Heart left ventricle (tissue), 16 donors: ENCODE data around the gene UMODL1. TPM values are rescaled to one million over a fixed set of nuclear protein-coding genes. Genes with fewer than 3 reads are reported as not detected.

Experiments used
- ATAC-seq, 4 donors: fragments of 200-7000 bp; cut with Tn5 transposase; one replicate each; pipeline ENCODE4 v1.9.1; 2020 to 2022; ENCODE audit warnings: moderate library complexity in 4 of 4, mild to moderate bottlenecking in 3 of 4, moderate number of reproducible peaks in 1 of 4
- DNase-seq, 5 donors: peaks; one replicate each; pipeline ENCODE4 v3.0.0-alpha.2; 2020
- H3K27ac ChIP-seq, 12 donors: fragments of 200-600 bp; sonication (generic) in 4 of 12; one replicate each; pipeline versions ENCODE4 v1.5.0 to v1.8.0; 2016 to 2022; ENCODE audit warnings: mild to moderate bottlenecking in 2 of 12
- H3K27me3 ChIP-seq, 9 donors: fragments of 200-600 bp; sonication (generic) in 2 of 9; one replicate each; pipeline versions ENCODE4 v1.5.1 to v1.8.0; 2016 to 2022; ENCODE audit warnings: mild to moderate bottlenecking in 3 of 9
- H3K36me3 ChIP-seq, 9 donors: fragments of 200-600 bp; sonication (generic) in 2 of 9; one replicate each; pipeline versions ENCODE4 v1.5.0 to v1.8.0; 2018 to 2022; ENCODE audit warnings: mild to moderate bottlenecking in 2 of 9
- H3K4me1 ChIP-seq, 12 donors: fragments of 200-600 bp; sonication (generic) in 4 of 12; one replicate each; pipeline versions ENCODE4 v1.5.0 to v1.8.0; 2016 to 2022; ENCODE audit warnings: mild to moderate bottlenecking in 3 of 12
- H3K4me3 ChIP-seq, 12 donors: fragments of 200-600 bp; sonication (generic) in 4 of 12; one replicate each; pipeline versions ENCODE4 v1.5.0 to v1.8.0; 2017 to 2022; ENCODE audit warnings: mild to moderate bottlenecking in 9 of 12, moderate library complexity in 4 of 12
- H3K9me3 ChIP-seq, 12 donors: fragments of 200-600 bp; sonication (generic) in 4 of 12; one replicate each; pipeline versions ENCODE4 v1.5.0 to v1.8.0; 2016 to 2022; ENCODE audit warnings: mild to moderate bottlenecking in 1 of 12
- CTCF ChIP-seq, 12 donors: fragments of 200-600 bp; sonication (generic) in 4 of 12; IDR thresholded peaks; one replicate each; pipeline versions ENCODE4 v1.5.0 to v1.8.0; 2018 to 2022; ENCODE audit warnings: antibody characterized with exemption in 12 of 12, mild to moderate bottlenecking in 5 of 12
- POLR2A ChIP-seq, 2 donors: fragments of 450-650 bp; IDR thresholded peaks; one replicate each; pipeline ENCODE4 v1.6.1; 2017; ENCODE audit warnings: antibody characterized with exemption in 2 of 2, mild to moderate bottlenecking in 2 of 2, moderate library complexity in 2 of 2
- WGBS, 4 donors: extraction: QIAGEN DNeasy Blood & Tissue Kit in 2 of 4; methylation state at CpG; one replicate each; pipeline versions ENCODE4 v1.1.5 to v1.1.7; 2013 to 2018; 5-methylcytosine and 5-hydroxymethylcytosine counted together
- intact Hi-C, 10 donors: fragments of 100-400 bp; cut with DNase I; formaldehyde crosslinking; loops; one replicate each; pipeline versions ENCODE4 v1.11.1 to v1.14.2; 2022
- polyA plus RNA-seq, 2 donors: library from polyadenylated mRNA; stranded (reverse); fragments of 200-250 nt; gene quantifications; one replicate each; pipeline ENCODE4 v1.2.3, GENCODE V29; 2013
- total RNA-seq, 9 donors: library from RNA; depleted of rRNA in 2 of 9; stranded (reverse); fragments of >200 nt in 2 of 9; fragmentation: NEBNext Ultra II Directional in 3 of 9; extraction: Animal tissue kit (Norgen Biotek cat#: 25700) in 3 of 9; gene quantifications; one replicate each; pipeline versions ENCODE4 v1.1.0 to v1.2.4, GENCODE V29; 2016 to 2023
- donor health status: ischemic (EF 13 %, LVEDD 7.1; RV severe dilation, severe dysfunction).
- donor health status: healthy with polysubstance abuse.
- donor health status: DM: no; HTN: yes; CAD: no.
- donor health status: DM: no; HTN: no; CAD: no.
- donor health status: ischemic (EF 25% LVEDD 6.9; RV normal size, moderate dysfunction).
- donor health status: ischemic (EF 25% LVEDD 5.7; RV mildly dilated, moderate dysfunction).
- donor health status: healthy.
- donor health status: DM: yes; HTN: yes; CAD: no.
- donor health status: ischemic (EF 35%, LVEDD 5.7; RV mildly dilated, moderate dysfunction).
- donor health status: nonischemic (EF 11% LVEDD 7.7; RV severe dilation, severe dysfunction).
- donor health status: DM: yes; HTN: yes; CAD: no.
- donor health status: PGD.
- donor health status: ischemic (EF 29% LVEDD 5.4; RV normal size, mild dysfunction).
- donor health status: nonischemic (EF 23%, LVEDD 6.1; RV moderate dilation, normal function).

The UMODL1 gene
- total and polyA plus RNA-seq, 11 donors: 0.07 to 0.19 TPM; not detected in 9

GRCh38 chr21:42121794-42122193 is 50.7 kb downstream of the UMODL1 start:
- WGBS, 4 donors: 80 to 93% (median 87%) methylated on average over 4 of the region's 4 CpGs
- intact Hi-C loops: no loop called here
- DNase-seq (peak in 1 of 5 donors; percentile 18), ATAC-seq (peak in 1 of 4 donors; percentile 24)
- Histone ChIP-seq H3K4me3 (no peak overlapping the region), H3K4me1 (peaks cover 0 to 18% (median 4%) of the 10 kb centered on the region in 12 donors), H3K27ac (no peak overlapping the region), H3K9me3 (no peaks in the 10 kb centered on the region), H3K36me3 (no peaks in the 10 kb centered on the region), H3K27me3 (peaks cover 6 to 77% (median 28%) of the 10 kb centered on the region in 9 donors)
- TF ChIP-seq POLR2A (IDR thresholded peaks at IDR 0.05) (no peak), CTCF (IDR thresholded peaks at IDR 0.05) (no peak)

- H3K9me3 ChIP-seq: no peaks in the 10 kb centered on the region
- DNase-seq (peak in 1 of 5 donors; percentile 53), ATAC-seq (no peak)
- H3K36me3 ChIP-seq: no peaks in the 10 kb centered on the region
- no peak for TF ChIP-seq CTCF (IDR thresholded peaks at IDR 0.05)
- no peak for TF ChIP-seq POLR2A (IDR thresholded peaks at IDR 0.05)
- 86 to 92% (median 91%) methylated on average over 9 to 13 of the region's 13 CpGs for WGBS, 4 donors
- H3K27ac ChIP-seq: no peak overlapping the region
- H3K4me3 ChIP-seq: no peak overlapping the region
- peaks cover 6 to 77% (median 28%) of the 10 kb centered on the region in 9 donors for H3K27me3 ChIP-seq
- H3K4me1 ChIP-seq: peaks cover 0 to 13% (median 0%) of the 10 kb centered on the region in 12 donors
- intact Hi-C loops: no loop called here
Measured at GRCh38 chr21:42122398-42122797, 51.3 kb downstream of the UMODL1 start.

GRCh38 chr21:42122808-42123207 is 51.7 kb downstream of the UMODL1 start:
- WGBS, 4 donors: 55 to 77% (median 62%) methylated on average over 7 to 13 of the region's 13 CpGs
- peaks cover 6 to 75% (median 28%) of the 10 kb centered on the region in 9 donors for H3K27me3 ChIP-seq
- peak in 1 of 5 donors; percentile 7 for DNase-seq

More at GRCh38 chr21:42122808-42123207, 51.7 kb downstream of the UMODL1 start:
- H3K27ac ChIP-seq: no peak overlapping the region
- no peak for TF ChIP-seq POLR2A (IDR thresholded peaks at IDR 0.05)
- no peak for TF ChIP-seq CTCF (IDR thresholded peaks at IDR 0.05)
- ATAC-seq: no peak
- H3K4me1 ChIP-seq: peaks cover 0 to 10% (median 0%) of the 10 kb centered on the region in 12 donors
- intact Hi-C loops: no loop called here
- no peaks in the 10 kb centered on the region for H3K36me3 ChIP-seq
- H3K9me3 ChIP-seq: no peaks in the 10 kb centered on the region
- H3K4me3 ChIP-seq: no peak overlapping the region
